NK-92 treated with Interleukin-12 subunit alpha and Interleukin-12 subunit beta, amount 100 ng/mL, for 24 hours (cell line): ENCODE results near the gene KHDC4.
"Not testable (repeated sequence)": the region's sequence is repeated elsewhere in the genome, so short reads cannot be mapped to it uniquely, and the experiment has no call there.

ENCODE experiments used
- DNase-seq: peaks from one replicate; lab custom pipeline; 2025; lab: John Stamatoyannopoulos, UW

Gene KHDC4

DNA sequence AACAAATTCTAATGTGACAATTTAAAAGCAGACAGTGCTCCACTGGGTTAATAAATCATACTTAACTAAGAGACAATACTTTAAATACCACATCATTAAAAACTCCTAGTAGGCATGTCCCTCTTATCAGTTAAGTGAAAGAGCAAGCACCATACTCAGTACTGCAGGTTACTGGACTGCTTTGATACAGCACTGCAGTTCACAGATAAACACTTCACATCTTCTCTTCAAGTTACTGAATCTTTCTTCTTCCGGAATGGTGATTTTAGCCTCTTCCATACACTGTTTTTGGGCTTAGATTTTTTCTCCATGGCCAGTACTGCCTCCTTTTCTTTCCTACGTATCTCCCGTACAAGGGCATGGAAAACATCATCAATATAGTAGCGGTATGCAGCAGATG, 34.1 kb downstream of the KHDC4 start:
- DNase-seq = no peak

DNA sequence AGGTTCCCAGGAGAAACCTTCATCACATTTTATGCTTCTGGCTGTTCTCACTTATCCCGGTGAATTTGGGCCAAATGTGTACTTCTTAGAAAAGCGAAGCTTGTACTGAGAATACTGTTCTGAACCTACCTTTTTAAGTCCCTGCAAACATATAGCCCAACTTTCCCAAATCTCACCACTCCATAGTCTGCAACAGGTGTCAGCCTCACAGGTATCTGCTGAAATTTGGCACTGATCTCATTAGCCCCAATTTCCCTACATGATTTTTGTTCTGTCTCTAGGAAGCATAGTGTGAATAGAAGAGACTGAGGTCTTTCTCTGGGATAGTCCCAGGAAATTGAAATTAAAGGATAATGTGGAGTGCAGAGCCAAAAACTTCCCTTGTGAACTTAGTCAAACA, 34.5 kb downstream of the KHDC4 start:
- DNase-seq = no peak

GRCh38 chr1:155898888-155899287, 35.3 kb downstream of the KHDC4 start:
- DNase-seq = no peak

GRCh38 chr1:155897746-155898145, 36.5 kb downstream of the KHDC4 start:
- DNase-seq = no peak

DNA sequence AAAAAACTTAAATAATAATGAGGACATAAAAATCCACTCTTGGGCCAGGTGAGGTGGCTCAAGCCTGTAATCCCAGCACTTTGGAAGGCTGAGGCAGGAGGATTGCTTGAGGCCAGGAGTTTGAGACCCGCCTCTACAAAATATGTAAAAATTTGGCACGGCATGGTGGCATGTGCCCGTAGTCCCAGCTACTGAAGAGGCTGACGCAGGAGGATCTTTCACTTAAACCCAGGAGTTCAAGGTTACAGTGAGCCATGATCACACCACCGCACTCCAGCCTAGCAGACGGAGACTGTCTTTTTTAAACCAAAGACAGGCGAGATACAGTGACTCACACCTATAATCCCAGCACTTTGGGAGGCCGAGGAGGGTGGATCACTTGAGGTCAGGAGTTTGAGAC, 37.7 kb downstream of the KHDC4 start:
- not testable (repeated sequence) for DNase-seq

DNA sequence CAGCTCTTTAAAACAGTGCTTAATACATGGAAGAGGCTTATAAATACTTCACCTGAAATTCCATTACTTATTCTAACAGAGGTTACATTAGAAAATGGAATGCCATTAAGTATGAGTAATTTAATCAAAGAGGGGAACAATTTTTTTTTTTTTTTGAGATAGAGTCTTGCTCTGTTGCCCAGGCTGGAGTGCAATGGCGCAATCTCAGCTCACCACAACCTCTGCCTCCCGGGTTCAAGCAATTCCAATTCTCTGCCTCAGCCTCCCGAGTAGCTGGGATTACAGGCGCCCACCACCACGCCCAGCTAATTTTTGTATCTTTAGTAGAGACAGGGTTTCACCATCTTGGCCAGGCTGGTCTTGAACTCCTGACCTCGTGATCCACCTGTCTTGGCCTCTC, 38.6 kb downstream of the KHDC4 start:
- not testable (repeated sequence) for DNase-seq

DNA sequence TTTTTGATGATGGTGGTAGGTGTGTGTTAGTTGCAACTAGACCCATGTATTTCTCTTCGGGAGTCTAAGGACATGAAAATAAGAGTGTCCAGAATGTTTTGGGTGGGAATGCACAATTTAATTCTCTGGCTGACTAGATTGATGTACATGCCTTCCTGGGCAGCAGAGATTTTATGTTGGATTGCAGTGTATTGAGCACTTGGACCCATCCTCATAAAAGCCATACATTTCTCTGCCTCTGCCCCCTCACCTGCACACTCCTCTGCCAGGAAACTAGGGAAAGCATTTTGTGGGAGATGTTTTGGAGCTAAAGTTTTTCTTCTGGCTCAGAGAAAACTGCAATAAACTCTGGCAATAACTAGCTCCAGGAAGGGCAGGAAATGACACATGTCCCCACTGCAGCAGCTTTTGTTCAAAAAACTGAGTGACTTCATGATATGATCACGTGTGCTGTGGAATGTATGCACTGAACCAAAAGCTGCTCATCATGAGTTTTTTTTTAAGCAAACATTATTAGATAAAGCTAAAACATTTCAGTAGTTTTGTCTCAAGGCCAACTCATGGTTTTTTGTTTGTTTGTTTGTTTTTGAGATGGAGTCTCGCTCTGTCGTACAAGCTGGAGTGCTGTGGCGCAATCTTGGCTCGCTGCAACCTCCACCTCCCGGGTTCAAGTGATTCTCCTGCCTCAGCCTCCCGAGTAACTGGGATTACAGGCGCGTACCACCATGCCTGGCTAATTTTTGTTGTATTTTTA, 40.6 kb downstream of the KHDC4 start:
- DNase-seq = no peak

GRCh38 chr1:155892796-155893195, 41.4 kb downstream of the KHDC4 start:
- DNase-seq = no peak

DNA sequence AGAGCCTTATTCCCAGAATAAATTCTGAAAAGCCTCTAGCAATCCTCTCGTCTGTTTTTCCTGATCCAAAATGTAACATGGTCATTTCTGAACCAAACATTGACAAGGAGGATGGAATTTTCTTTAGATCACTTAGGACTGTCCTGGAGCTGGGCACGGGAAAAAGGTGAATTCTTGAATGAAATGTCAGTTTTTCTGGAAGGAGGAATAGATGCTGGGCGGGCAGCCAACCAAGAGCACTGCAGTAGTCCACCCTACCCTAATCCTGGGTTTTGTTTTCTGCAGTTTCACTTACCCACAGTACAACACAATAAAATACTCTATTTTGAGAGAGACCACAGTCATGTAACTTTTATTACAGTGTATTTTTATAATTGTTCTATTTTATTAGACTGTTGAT, 44.0 kb downstream of the KHDC4 start:
- DNase-seq = no peak

GRCh38 chr1:155889566-155889965, 44.6 kb downstream of the KHDC4 start:
- no peak for DNase-seq

- DNase-seq = no peak
These were observed 45.7 kb downstream of the KHDC4 start for GRCh38 chr1:155888481-155888880.

DNA sequence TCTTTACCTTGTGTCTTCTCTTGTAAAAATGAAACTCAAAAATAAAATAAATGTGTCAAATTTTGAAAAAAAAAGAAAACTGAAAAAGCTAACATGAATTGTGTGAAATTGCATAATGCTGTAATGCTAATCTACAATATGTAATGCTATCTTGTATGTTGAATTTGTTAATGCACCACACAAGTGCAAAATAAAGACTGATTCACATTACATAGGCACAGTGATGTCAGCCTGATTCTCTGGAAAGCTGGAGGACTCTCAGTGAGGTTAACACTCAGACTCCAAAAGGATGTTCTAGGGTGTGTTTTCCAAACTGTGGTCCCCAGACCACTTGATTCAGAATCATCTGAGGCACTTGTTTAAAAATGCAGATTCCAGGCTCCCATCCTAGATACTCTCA, 49.2 kb downstream of the KHDC4 start:
- DNase-seq = no peak

DNA sequence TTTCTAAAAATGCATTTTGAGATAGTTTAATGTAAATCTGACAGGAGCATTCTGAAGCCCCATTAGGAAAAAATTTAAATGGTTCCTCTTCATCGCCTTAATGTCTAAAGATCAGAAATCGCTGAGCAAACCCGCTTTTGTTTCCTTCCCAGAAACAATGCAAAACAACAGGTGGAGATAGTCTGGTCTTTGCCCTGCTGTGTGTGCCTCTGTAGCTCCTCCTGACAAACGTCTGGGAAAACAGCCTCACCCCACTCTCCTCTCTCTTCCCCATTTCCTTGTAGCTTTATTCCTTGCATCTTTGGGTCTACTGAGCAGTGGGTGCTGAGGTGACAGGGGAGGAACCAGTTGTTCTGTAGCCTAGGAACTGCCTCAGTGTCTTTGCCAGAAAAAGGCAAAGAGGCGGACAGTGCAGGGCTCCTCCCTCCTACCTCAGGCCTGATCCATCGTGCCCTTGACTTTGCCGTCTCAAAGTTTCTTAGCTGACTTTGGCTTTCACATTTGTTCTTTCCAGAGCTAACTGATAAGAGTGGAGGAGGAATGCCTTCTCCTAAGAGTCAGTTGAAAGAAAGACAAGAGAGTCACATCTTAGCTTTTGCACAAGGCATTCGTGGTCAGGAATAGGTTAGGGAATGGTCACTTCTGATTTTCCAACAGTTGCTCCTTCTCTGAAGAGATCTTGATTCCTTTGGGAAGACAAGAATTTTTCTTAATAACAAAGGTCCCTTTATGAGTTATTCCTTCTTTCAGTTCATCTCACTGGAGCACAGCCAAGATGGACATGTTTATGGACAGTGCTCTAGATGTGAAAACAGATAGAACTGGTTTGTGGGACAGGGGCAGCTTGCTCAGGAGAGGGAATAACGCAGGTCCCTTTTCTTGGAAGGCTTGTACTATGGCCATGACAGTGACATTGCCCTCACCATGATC, 49.9 kb downstream of the KHDC4 start:
- DNase-seq = no peak

GRCh38 chr1:155882766-155883165, 51.4 kb downstream of the KHDC4 start:
- no peak for DNase-seq

GRCh38 chr1:155882235-155882634, 52.0 kb downstream of the KHDC4 start:
- no peak for DNase-seq

DNA sequence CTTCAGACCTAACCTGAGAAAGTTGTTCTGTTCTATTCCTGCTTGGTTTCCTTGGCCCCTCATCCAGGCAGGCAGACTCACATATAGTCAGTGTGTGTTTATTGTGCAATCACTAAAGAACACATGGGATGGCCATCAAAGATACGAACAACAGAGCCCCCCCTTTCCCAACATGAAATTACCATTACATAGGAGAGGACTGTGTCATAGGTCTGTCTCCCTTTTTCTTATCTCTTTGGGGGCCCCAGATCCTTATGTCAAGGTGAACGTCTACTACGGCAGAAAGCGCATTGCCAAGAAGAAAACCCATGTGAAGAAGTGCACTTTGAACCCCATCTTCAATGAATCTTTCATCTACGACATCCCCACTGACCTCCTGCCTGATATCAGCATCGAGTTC, 53.3 kb downstream of the KHDC4 start:
- no peak for DNase-seq

GRCh38 chr1:155880251-155880650, 54.0 kb downstream of the KHDC4 start:
- DNase-seq = no peak

DNA sequence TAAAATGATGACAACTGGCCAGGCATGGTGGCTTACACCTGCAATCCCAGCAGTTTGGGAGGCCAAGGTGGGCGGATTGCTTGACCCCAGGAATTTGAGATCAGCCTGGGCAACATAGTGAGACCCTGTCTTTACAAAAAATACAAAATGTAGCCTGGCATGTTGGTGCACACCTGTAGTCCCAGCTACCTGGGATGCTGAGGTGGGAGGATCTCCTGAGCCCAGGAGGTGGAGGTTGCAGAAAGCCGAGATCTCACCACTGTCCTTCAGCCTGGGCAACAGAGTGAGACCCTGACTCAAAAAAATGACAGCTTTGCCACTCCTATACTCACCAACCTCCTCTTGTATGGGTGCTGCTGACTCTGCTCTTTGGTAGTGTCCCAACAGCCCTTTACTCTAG, 56.3 kb downstream of the KHDC4 start:
- DNase-seq = no peak

DNA sequence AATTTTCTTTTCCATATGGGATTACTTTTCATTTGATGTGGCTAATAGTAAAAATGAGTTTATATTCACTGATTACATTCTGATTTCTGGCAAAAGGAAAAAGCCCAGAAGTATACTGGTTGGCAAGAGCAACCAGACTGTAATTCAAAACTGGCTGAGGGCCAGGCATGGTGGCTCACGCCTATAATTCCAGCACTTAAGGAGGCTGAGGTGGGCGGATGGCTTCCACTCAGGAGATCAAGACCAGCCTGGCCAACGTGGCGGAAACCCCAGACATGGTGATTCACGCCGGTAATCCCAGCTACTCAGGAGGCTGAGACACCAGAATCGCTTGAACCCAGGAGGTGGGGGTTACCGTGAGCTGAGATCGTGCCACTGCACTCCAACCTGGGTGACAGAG, 60.4 kb downstream of the KHDC4 start:
- DNase-seq = no peak

- no peak for DNase-seq
These were observed 61.7 kb downstream of the KHDC4 start for GRCh38 chr1:155872527-155872926.

GRCh38 chr1:155871390-155871789, 62.8 kb downstream of the KHDC4 start:
- no peak for DNase-seq

GRCh38 chr1:155867766-155868165, 66.4 kb downstream of the KHDC4 start:
- DNase-seq = no peak

DNA sequence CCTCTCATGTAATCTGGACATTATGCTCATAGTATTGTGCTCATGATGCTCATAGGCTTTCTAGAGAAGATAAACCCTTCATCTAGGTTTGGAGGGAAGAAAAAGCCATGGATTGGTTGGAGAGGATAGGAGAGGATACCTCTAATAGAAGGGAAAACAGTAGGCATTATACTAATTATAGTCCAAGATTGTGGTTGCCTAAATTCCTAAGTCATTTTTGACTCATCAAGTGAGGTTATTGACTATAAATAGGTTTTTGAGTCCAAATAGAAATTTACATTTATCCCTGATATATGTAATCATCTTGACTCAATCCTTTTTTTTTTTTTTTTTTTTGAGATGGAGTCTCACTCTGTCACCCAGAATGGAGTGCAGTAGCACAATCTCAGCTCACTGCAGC, 69.8 kb downstream of the KHDC4 start:
- DNase-seq = no peak
